Breast epithelium (tissue), 3 donors: Measurements from ENCODE around the gene CDK5R2.

ENCODE experiments used
- CTCF ChIP-seq, 3 donors: fragments of 450-650 bp; IDR thresholded peaks; one replicate each; pipeline ENCODE4 v1.5.1; 2016 to 2017; ENCODE audit warnings: antibody characterized with exemption in 3 of 3, mild to moderate bottlenecking in 3 of 3, moderate library complexity in 3 of 3
- POLR2A ChIP-seq: fragments of 450-650 bp; IDR thresholded peaks from one replicate; pipeline ENCODE4 v1.6.1; 2016; ENCODE audit warnings: antibody characterized with exemption, mild to moderate bottlenecking, moderate library complexity
- POLR2AphosphoS5 ChIP-seq, 3 donors: sonication (generic); formaldehyde crosslinking; IDR thresholded peaks; one replicate each; pipeline ENCODE4 v1.6.1; 2017; ENCODE audit warnings: antibody characterized with exemption in 3 of 3

- no peak for TF ChIP-seq CTCF (IDR thresholded peaks at IDR 0.05)
- no peak for TF ChIP-seq POLR2A
- no peak for TF ChIP-seq POLR2AphosphoS5 (IDR thresholded peaks at IDR 0.05)
Measured at GRCh38 chr2:218960309-218961165, 1.1 kb downstream of the CDK5R2 start.
